NCI-H187 (cell line): ENCODE data around the gene SERTM2.

Experiments used
- DNase-seq, 2 experiments: peaks; one replicate each; lab custom pipeline; 2025; lab: John Stamatoyannopoulos, UW

Gene SERTM2

DNA sequence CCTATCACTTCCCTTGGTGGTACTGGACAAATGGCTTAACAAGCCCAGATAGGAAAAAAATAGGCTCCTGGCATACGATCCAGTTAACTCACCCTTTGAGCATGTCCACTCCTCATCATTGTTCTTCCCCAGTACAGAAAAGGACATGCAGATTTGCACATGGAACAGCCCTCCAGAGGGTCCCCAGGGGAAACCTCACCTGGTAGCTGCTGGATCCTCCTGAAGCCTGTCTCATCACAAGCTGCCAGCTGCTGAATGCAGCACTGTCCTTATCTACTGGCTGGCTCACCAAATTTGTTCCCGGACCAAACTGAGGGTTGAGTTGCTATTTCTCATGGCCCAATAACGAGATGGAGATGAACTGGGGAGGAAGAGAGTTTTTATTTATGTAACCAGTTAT is 49.4 kb downstream of the SERTM2 start:
- peak; percentile 1 to 35 for DNase-seq

DNA sequence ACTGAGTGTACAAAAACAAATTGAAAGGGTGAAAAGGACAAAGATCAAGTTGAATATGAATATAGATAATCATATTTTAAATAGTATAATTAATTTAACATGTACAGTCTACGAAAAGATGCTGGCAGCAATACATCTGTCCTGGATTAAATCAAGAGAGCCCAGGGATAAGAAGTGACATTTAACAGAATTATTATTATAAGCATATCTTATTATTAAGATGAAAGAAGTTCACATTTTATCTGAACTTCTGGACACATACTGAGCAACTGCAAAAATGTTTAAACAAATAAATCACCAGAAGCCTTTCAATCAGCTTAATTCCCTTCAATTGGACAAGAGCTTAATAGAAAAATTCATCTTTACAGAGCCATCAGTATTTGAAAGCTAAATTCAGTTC is 50.4 kb downstream of the SERTM2 start:
- DNase-seq, result no peak

DNA sequence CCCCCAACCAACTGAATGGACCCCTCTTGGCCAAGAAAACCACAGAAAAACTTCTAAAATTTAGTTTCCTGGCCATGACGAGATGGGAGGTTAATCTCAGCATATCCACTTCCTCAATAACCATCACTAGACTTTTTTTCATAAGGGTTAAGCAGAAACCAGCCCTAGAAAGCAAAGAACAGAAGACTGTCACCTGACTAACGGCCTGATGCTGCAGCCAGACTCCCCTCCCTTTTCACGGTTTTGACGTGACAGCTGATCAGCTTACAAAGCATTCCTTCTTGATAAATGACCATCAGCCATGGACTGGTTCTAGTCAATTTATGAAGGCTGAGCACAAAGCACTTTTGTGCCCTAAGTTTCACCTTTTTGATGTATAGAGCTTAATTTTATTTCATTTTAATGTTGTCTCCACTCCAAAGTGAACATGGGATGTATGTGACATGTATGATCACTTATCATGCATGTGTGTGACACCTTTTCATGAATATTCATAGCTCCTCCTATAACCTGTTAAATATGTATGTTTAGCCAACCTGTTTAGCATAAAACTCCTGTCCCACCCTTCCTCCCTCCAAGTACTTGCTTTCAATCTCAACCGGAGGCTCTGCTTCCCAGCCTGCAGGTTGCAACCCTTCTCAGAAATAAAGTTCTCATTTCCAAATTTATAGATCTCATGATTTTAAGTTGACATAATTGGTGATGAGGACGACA is 56.3 kb downstream of the SERTM2 start:
- DNase-seq, result no peak

DNA sequence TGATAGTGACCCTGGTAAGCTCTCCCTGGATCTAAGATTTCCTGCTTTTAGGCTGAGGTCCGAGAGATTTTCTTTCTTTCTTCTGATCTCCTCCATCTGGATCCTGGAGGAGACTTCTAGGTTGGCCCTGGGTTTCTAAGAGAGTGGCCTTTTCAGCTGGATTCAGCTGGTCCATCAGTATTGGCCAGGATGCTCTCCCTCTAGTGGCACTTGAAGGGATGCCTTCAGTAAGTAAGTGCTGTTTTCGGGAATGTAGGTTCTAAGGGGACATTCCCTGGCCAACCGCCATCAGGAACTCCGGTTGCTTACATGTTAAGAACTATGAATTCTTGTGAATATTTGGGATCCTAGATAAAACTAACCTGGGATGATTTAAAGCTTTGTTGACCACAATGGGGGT is 56.9 kb downstream of the SERTM2 start:
- DNase-seq, result no peak

DNA sequence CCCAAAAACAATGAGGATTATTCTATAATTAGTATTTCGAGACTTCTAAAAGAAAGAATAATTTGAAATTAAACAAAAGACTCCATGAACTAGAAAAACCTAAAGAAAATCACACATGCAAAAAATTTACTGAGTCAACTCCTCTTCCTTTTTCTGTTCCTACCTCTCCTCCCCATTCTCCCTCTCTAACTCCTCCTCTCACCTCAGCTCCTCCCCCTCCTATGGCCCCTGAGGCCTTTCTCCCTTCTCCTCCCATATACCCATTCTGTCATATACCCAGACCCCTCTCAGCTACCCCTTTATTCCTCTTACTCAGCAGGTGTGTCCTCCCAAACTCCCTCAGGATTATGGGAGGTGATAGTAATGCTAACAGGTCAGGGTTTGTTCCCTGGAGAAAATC is 57.4 kb downstream of the SERTM2 start:
- no peak for DNase-seq
